22Rv1 (cell line): Measurements from ENCODE around the gene SPATA31E1.

Experiments
- CTCF ChIP-seq: fragments of 450-650 bp; IDR thresholded peaks from 2 replicates; pipeline ENCODE4 v1.5.1; 2017; ENCODE audit warnings: mild to moderate bottlenecking
- ZFX ChIP-seq: fragments of 450-650 bp; IDR thresholded peaks from 2 replicates; pipeline ENCODE4 v1.6.1; 2017; ENCODE audit warnings: antibody characterized with exemption, borderline replicate concordance

- TF ChIP-seq CTCF = no peak
- TF ChIP-seq ZFX = no peak
Measured at GRCh38 chr9:87857141-87857947, 25.3 kb upstream of the SPATA31E1 start.
